HG02973 (cell line): ENCODE results near the gene LPAR1.
"Not testable (repeated sequence)": the region's sequence is repeated elsewhere in the genome, so short reads cannot be mapped to it uniquely, and the experiment has no call there.

Experiments used
- ATAC-seq: cut with Tn5 transposase; IDR thresholded peaks from one replicate; pipeline ENCODE4 v1.9.1; 2021; ENCODE audit warnings: moderate library complexity; ENCODE audit not compliant: unreplicated experiment

The LPAR1 gene

GRCh38 chr9:111038331-111039230, at the start of gene LPAR1:
Gene LPAR1, minus strand, starts transcription at chr9:111038470. Its CDS starts 66,353 bp downstream, at chr9:110972117.
- ATAC-seq: no peak

GRCh38 chr9:111078391-111079038, 40.2 kb upstream of the LPAR1 start:
- ATAC-seq: no peak

- ATAC-seq: no peak
Observed at GRCh38 chr9:111076519-111076918, 38.2 kb upstream of the LPAR1 start.

GRCh38 chr9:111076042-111076441, 37.8 kb upstream of the LPAR1 start:
- no peak for ATAC-seq

DNA sequence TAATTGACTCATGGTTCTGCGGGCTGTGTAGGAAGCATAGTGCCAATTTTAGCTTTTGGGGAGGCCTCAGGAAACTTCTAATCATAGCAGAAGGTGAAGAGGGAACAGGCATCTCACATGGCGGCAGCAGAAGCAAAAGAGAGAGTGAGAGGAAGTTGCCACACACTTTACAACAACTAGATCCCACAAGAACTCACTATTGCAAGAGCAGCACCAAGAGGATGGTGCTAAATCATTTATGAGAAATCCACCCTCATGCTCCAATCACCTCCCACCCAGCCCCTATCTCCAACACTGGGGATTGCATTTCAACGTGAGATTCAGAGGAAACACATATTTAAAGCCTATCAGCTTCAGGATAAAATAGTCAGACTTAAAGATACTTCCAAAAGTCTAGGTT, 36.1 kb upstream of the LPAR1 start:
- ATAC-seq: no peak

GRCh38 chr9:111069183-111069582, 30.9 kb upstream of the LPAR1 start:
- no peak for ATAC-seq

DNA sequence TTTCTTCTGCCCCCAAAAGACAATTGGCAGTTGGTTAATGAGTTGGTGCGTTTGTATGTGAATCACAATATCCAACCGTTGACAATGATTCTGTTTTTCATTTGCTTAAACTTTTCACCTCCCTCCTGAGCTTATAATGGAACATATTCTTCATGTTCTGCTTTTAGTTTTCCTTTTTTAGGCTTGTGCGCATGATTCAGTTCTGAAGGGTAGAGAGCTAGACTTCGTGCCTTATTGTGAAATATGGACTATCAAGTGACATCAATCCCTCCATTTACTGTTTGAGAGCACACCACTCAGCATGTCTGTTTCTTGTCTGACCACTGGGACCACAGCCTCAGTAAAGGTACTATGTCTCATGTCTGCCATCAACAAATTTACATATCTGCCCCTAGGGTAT, 30.5 kb upstream of the LPAR1 start:
- ATAC-seq: no peak

DNA sequence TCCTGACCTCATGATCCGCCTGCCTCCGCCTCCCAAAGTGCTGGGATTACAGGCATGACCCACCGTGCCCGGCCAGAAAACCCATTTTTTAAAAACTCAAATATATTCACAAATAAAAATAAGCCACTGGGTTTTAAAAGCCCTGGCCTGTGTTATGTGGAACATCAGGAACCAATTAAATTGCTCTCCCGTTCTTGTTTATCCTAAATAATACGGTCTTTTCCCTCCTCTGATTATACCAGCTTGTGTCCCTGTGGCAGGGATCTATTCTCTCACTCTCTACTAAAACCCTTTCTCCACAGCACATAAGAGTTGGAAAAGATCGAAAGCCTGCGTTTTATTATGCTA, 30.1 kb upstream of the LPAR1 start:
- no peak for ATAC-seq

- no peak for ATAC-seq
Observed at GRCh38 chr9:111066468-111066867, 28.2 kb upstream of the LPAR1 start.

- ATAC-seq: no peak
Observed at GRCh38 chr9:111065414-111065813, 27.1 kb upstream of the LPAR1 start.

DNA sequence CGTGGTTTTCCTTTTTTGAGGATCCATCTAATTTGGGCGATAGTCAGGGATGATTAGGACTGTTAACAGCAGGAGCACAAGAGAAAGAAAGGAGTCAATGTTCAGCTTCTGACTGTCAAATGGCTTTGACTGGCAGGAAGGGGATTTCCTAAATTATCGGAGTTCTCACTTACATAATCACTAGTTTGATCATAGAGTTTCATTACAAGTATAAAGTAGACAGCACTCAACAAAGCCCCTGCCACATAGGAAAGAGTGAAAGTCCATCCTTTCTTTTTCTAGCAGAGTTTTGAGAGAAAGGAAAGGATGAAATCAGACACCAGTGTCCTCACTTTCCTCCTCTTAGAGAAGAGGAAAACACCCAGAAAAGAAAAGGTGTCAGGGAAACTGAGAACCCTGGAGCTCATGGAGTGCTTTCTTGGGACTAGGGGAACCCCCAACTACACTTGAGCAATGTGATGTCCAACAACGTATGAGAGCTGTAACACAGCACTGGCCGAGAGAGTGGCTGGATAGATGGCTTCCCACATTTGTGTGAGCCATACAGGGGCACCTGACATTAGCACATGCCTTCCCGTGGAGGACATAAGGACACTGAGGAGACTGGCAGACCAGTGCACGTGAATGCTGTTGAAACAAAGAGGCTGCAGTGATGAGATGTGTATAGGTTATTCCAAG, 26.0 kb upstream of the LPAR1 start:
- ATAC-seq: no peak

DNA sequence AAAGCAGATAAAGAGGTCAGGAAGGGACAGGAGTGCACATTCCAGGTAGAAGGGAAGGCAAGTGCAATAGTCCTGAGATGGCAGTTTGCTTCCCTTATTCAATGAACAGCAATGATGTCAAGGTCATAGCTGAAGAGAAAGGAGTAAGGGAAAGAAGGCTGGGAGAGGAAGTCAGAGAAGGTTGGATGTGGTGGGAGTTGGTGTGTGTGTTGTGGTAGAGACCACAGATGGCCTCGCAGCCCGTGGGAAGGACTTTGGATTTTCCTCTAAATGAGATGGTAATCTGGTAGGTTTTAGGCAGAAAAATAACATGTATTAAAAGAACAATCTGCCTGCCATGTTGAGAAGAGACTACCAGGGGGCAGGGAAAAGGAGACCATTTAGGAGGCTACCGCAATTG, 25.1 kb upstream of the LPAR1 start:
- no peak for ATAC-seq

- no peak for ATAC-seq
Observed at GRCh38 chr9:111058166-111058565, 19.9 kb upstream of the LPAR1 start.

GRCh38 chr9:111056538-111056937, 18.3 kb upstream of the LPAR1 start:
- ATAC-seq: no peak

DNA sequence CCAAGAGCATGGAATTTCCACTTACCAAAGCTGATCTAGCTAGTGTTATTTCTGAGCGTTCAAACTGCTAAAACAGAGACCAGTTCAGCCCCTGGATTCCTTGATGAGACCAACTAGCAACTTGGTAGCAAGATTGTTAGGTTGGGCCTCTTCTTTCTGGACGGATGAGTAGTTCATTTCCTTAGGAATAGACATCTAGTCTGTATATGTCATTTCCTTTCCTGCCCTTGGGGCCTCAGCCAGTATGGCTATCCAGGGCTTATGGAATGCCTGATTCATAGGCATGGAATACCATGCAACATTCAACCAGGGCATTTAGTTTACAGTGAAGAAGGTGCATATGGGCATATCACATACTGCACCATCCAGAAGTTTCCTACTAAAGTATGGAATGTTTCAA, 14.5 kb upstream of the LPAR1 start:
- ATAC-seq: no peak

DNA sequence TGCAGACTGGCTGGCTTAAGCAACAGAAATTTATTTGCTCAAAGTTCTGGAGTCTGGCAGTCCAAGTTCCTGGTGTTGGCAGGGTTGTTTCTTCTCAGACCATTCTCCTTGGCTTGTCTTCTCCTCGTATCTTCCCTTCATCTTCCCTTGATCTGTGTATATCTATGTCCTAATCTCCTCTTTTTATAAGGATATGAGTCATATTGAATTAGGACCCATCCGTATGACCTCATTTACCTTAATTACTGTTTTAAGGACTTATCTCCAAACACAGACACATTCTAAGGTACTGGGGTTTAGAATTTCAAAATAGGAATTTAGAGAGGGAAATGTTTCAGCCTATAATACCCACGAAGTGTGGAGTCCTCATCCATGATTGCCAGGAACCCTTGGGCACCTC, 13.1 kb upstream of the LPAR1 start:
- no peak for ATAC-seq

GRCh38 chr9:111050819-111051218, 12.5 kb upstream of the LPAR1 start:
- no peak for ATAC-seq

- not testable (repeated sequence) for ATAC-seq
Observed at GRCh38 chr9:111047287-111047686, 9.0 kb upstream of the LPAR1 start.

GRCh38 chr9:111041902-111042301, 3.6 kb upstream of the LPAR1 start:
- ATAC-seq: no peak

DNA sequence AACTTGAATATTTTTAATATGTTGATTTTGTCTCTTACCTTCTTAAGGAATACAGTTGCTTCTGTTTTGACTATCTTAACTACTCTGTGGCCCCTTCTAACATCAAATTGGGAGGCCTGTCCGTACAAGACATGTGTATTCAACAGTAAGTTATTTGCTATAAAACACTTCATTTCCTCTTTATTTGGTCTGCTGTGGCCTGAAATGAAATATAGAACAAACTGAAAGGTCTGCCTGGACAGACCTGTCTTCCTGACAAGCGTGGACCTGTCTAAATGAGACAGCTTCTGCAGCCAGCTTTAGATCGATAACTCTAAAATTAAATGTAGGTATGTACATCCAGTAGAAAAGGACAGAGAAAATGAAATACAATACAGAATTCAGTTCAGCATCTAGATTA, 2.2 kb upstream of the LPAR1 start:
- ATAC-seq: no peak

- no peak for ATAC-seq
Observed at GRCh38 chr9:111039231-111039906, 1.1 kb upstream of the LPAR1 start.
